ENCODE measurements around the gene MTHFD1L. TPM values are rescaled to one million over a fixed set of nuclear protein-coding genes. Genes with fewer than 3 reads are reported as not detected.
"Not testable (repeated sequence)": the region's sequence is repeated elsewhere in the genome, so short reads cannot be mapped to it uniquely, and the experiment has no call there.

The MTHFD1L gene
- total RNA-seq, 2 experiments from 2014 or later, result 103 to 129 TPM

GRCh38 chr6:151121900-151122299 lies 256.4 kb downstream of the MTHFD1L start:
- Mint-ChIP-seq H3K27me3 (no peaks in the 10 kb centered on the region), H3K36me3 (ENCODE audit: low read depth) (no peaks in the 10 kb centered on the region), H3K4me1 (peaks cover 14% of the 10 kb centered on the region), H3K9me3 (ENCODE audit: low read depth) (no peaks in the 10 kb centered on the region), H3K4me3 (no peak overlapping the region), H3K27ac (no peak overlapping the region)
- no peak for DNase-seq
- intact Hi-C loops (cut with DNase I, micrococcal nuclease), result no loop called here
- ChIA-PET CTCF (no interaction called here), POLR2A (no interaction called here)
- ATAC-seq, result no peak

- POLR2A ChIA-PET; H3K27ac Mint-ChIP-seq; H3K9me3 Mint-ChIP-seq (ENCODE audit: low read depth); H3K36me3 Mint-ChIP-seq (ENCODE audit: low read depth); DNase-seq; H3K27me3 Mint-ChIP-seq; intact Hi-C loops (cut with DNase I, micrococcal nuclease); ATAC-seq; H3K4me3 Mint-ChIP-seq: not testable (repeated sequence)
- H3K4me1 Mint-ChIP-seq, result peaks cover 14% of the 10 kb centered on the region
- CTCF ChIA-PET, result interaction anchor here (0.6 to 1.0 kb wide), 2 partner anchors 107 to 629 kb away, joined by 3 read pairs; no protein-coding TSS in a partner anchor
Observed at GRCh38 chr6:151123641-151124040, 258.1 kb downstream of the MTHFD1L start.

- H3K4me1 Mint-ChIP-seq, result peaks cover 14% of the 10 kb centered on the region
- CTCF ChIA-PET; H3K27ac Mint-ChIP-seq; H3K9me3 Mint-ChIP-seq (ENCODE audit: low read depth); H3K36me3 Mint-ChIP-seq (ENCODE audit: low read depth); POLR2A ChIA-PET; DNase-seq; ATAC-seq; H3K4me3 Mint-ChIP-seq; H3K27me3 Mint-ChIP-seq; intact Hi-C loops (cut with DNase I, micrococcal nuclease): not testable (repeated sequence)
Observed at GRCh38 chr6:151125242-151125641, 259.7 kb downstream of the MTHFD1L start.

- H3K27me3 Mint-ChIP-seq; DNase-seq; H3K9me3 Mint-ChIP-seq (ENCODE audit: low read depth); POLR2A ChIA-PET; intact Hi-C loops (cut with DNase I, micrococcal nuclease); H3K36me3 Mint-ChIP-seq (ENCODE audit: low read depth); H3K4me3 Mint-ChIP-seq; CTCF ChIA-PET; H3K27ac Mint-ChIP-seq: not testable (repeated sequence)
- peaks cover 14% of the 10 kb centered on the region for H3K4me1 Mint-ChIP-seq
- peak; percentile 87 for ATAC-seq
Observed at GRCh38 chr6:151125651-151126416, 260.3 kb downstream of the MTHFD1L start.

- ATAC-seq; H3K36me3 Mint-ChIP-seq (ENCODE audit: low read depth); POLR2A ChIA-PET; H3K27ac Mint-ChIP-seq; DNase-seq; CTCF ChIA-PET; H3K4me3 Mint-ChIP-seq; intact Hi-C loops (cut with DNase I, micrococcal nuclease); H3K27me3 Mint-ChIP-seq; H3K9me3 Mint-ChIP-seq (ENCODE audit: low read depth): not testable (repeated sequence)
- peaks cover 14% of the 10 kb centered on the region for H3K4me1 Mint-ChIP-seq
Observed at GRCh38 chr6:151126417-151126724, 260.9 kb downstream of the MTHFD1L start.

GRCh38 chr6:151127133-151127798 lies 261.8 kb downstream of the MTHFD1L start:
- CTCF ChIA-PET; DNase-seq; ATAC-seq; H3K9me3 Mint-ChIP-seq (ENCODE audit: low read depth); H3K27me3 Mint-ChIP-seq; H3K27ac Mint-ChIP-seq; H3K4me3 Mint-ChIP-seq; H3K36me3 Mint-ChIP-seq (ENCODE audit: low read depth); POLR2A ChIA-PET; intact Hi-C loops (cut with DNase I, micrococcal nuclease): not testable (repeated sequence)
- peaks cover 14% of the 10 kb centered on the region for H3K4me1 Mint-ChIP-seq

- Mint-ChIP-seq H3K27ac (no peak overlapping the region), H3K36me3 (ENCODE audit: low read depth) (no peaks in the 10 kb centered on the region), H3K4me3 (no peak overlapping the region), H3K27me3 (no peaks in the 10 kb centered on the region), H3K4me1 (peaks cover 14% of the 10 kb centered on the region), H3K9me3 (ENCODE audit: low read depth) (peaks cover 4% of the 10 kb centered on the region)
- POLR2A ChIA-PET, result no interaction called here
- CTCF ChIA-PET, result no interaction called here
- intact Hi-C loops (cut with DNase I, micrococcal nuclease), result no loop called here
- no peak for ATAC-seq
- no peak for DNase-seq
Observed at GRCh38 chr6:151128763-151129370, 263.4 kb downstream of the MTHFD1L start.

- Mint-ChIP-seq H3K27ac (no peak overlapping the region), H3K4me3 (no peak overlapping the region), H3K4me1 (peaks cover 10% of the 10 kb centered on the region), H3K9me3 (ENCODE audit: low read depth) (peaks cover 4% of the 10 kb centered on the region), H3K27me3 (no peaks in the 10 kb centered on the region), H3K36me3 (ENCODE audit: low read depth) (no peaks in the 10 kb centered on the region)
- DNase-seq, result peak; percentile 22
- ChIA-PET CTCF (no interaction called here), POLR2A (no interaction called here)
- intact Hi-C loops (cut with DNase I, micrococcal nuclease), result no loop called here
- no peak for ATAC-seq
Observed at GRCh38 chr6:151130329-151130728, 264.8 kb downstream of the MTHFD1L start.

GRCh38 chr6:151131324-151132007 lies 266.0 kb downstream of the MTHFD1L start:
- ChIA-PET CTCF (no interaction called here), POLR2A (no interaction called here)
- Mint-ChIP-seq H3K4me3 (no peak overlapping the region), H3K9me3 (ENCODE audit: low read depth) (peaks cover 4% of the 10 kb centered on the region), H3K27me3 (peaks cover 5% of the 10 kb centered on the region), H3K27ac (no peak overlapping the region), H3K4me1 (no peaks in the 10 kb centered on the region), H3K36me3 (ENCODE audit: low read depth) (no peaks in the 10 kb centered on the region)
- no peak for DNase-seq
- ATAC-seq, result no peak
- intact Hi-C loops (cut with DNase I, micrococcal nuclease), result no loop called here

- Mint-ChIP-seq H3K27ac (no peak overlapping the region), H3K27me3 (peaks cover 8% of the 10 kb centered on the region), H3K4me1 (no peaks in the 10 kb centered on the region), H3K4me3 (no peak overlapping the region), H3K9me3 (ENCODE audit: low read depth) (no peaks in the 10 kb centered on the region), H3K36me3 (ENCODE audit: low read depth) (no peaks in the 10 kb centered on the region)
- ATAC-seq (no peak), DNase-seq (no peak)
- ChIA-PET CTCF (interaction anchor here (0.5 to 0.6 kb wide), 2 partner anchors 53 to 188 kb away, joined by 3 read pairs; no protein-coding TSS in a partner anchor), POLR2A (no interaction called here)
- intact Hi-C loops (cut with DNase I, micrococcal nuclease), result no loop called here
Observed at GRCh38 chr6:151136141-151136755, 270.7 kb downstream of the MTHFD1L start.

- ChIA-PET CTCF (no interaction called here), POLR2A (no interaction called here)
- DNase-seq (no peak), ATAC-seq (no peak)
- Mint-ChIP-seq H3K4me3 (no peak overlapping the region), H3K4me1 (no peaks in the 10 kb centered on the region), H3K27me3 (peaks cover 8% of the 10 kb centered on the region), H3K9me3 (ENCODE audit: low read depth) (no peaks in the 10 kb centered on the region), H3K27ac (no peak overlapping the region), H3K36me3 (ENCODE audit: low read depth) (no peaks in the 10 kb centered on the region)
- intact Hi-C loops (cut with DNase I, micrococcal nuclease), result no loop called here
Observed at GRCh38 chr6:151137542-151137941, 272.0 kb downstream of the MTHFD1L start.
